Endothelial cell of umbilical vein (primary cell): ENCODE measurements around the gene TENM4. TPM values are rescaled to one million over a fixed set of nuclear protein-coding genes. Genes with fewer than 3 reads are reported as not detected.

Experiments
- BruUV-seq: library from RNA; stranded (reverse); fragments of 400-500 nt; replicated peaks from 2 replicates; lab custom pipeline; 2021; lab: Mats Ljungman, UMichigan
- CTCF ChIA-PET: fragments of 300-600, 350-600 bp; sonication (Branson Sonifier 250); formaldehyde crosslinking; loops from one replicate; lab custom pipeline; 2021; ENCODE audit warnings: antibody characterized with exemption, inconsistent platforms; lab: Charles Lee
- POLR2A ChIA-PET: fragments of 300-600, 350-600 bp; sonication (Branson Sonifier 250); formaldehyde crosslinking; loops from one replicate; lab custom pipeline; 2021; ENCODE audit warnings: antibody characterized with exemption, inconsistent platforms; lab: Charles Lee
- DNase-seq: peaks from one replicate; pipeline ENCODE4 v3.0.0-alpha.2; 2011; ENCODE audit warnings: low read depth, low spot score
- FAIRE-seq: peaks from 2 replicates; lab custom pipeline; 2011; peaks lifted over from hg19 to GRCh38; lab: Jason Lieb, UNC
- H2AFZ ChIP-seq: 2 replicates; pipeline ENCODE4 v1.6.0; 2012; ENCODE audit warnings: low read depth, low read length, control low read depth, inconsistent platforms
- H3K27ac ChIP-seq: 2 replicates; pipeline ENCODE4 v1.5.1; 2011; ENCODE audit warnings: low read depth, mild to moderate bottlenecking, control low read depth, low read length, moderate library complexity; ENCODE audit not compliant: insufficient read depth
- H3K27me3 ChIP-seq, 2 experiments: 2 replicates each; pipeline versions ENCODE4 v1.6.0 to v1.6.1; 2011; ENCODE audit warnings: low read length in 2 of 2, mixed read lengths in 1 of 2; ENCODE audit not compliant: control insufficient read depth in 2 of 2, insufficient read depth in 2 of 2
- H3K36me3 ChIP-seq, 2 experiments: 2 replicates in 1 of 2; 3 replicates in 1 of 2; pipeline ENCODE4 v1.5.1; 2011; ENCODE audit warnings: low read length in 2 of 2, mild to moderate bottlenecking in 1 of 2, moderate library complexity in 1 of 2; ENCODE audit not compliant: control insufficient read depth in 2 of 2, insufficient read depth in 2 of 2; ENCODE audit errors: extremely low read depth in 1 of 2
- H3K4me1 ChIP-seq: 3 replicates; pipeline ENCODE4 v1.5.1; 2011; ENCODE audit warnings: mild to moderate bottlenecking, low read length; ENCODE audit not compliant: control insufficient read depth, insufficient read depth; ENCODE audit errors: extremely low read depth
- H3K4me2 ChIP-seq: 2 replicates; pipeline ENCODE4 v1.6.1; 2011; ENCODE audit warnings: low read length, control low read depth, mixed read lengths; ENCODE audit not compliant: insufficient read depth
- H3K4me3 ChIP-seq, 3 experiments: fragments of 200-600 bp in 1 of 3; sonication (generic), shearing (Covaris generic) in 1 of 3; replicated peaks in 1 of 3; 2 replicates each; pipeline ENCODE4 v1.5.1; 2011 to 2016; ENCODE audit warnings: control low read depth in 3 of 3, low read length in 3 of 3, mild to moderate bottlenecking in 2 of 3, inconsistent platforms in 1 of 3, low read depth in 1 of 3, moderate library complexity in 1 of 3; ENCODE audit not compliant: insufficient read depth in 1 of 3
- H3K79me2 ChIP-seq: 2 replicates; pipeline ENCODE4 v1.6.0; 2012; ENCODE audit warnings: low read length, inconsistent platforms; ENCODE audit not compliant: control insufficient read depth, insufficient read depth
- H3K9ac ChIP-seq: replicated peaks from 2 replicates; pipeline ENCODE3; 2011; ENCODE audit warnings: low read length, control low read depth; ENCODE audit not compliant: insufficient read depth; ENCODE audit errors: extremely low read depth
- H3K9me1 ChIP-seq: replicated peaks from 3 replicates; pipeline ENCODE4 v1.6.0; 2011; ENCODE audit warnings: mild to moderate bottlenecking, low read length; ENCODE audit not compliant: control insufficient read depth, insufficient read depth; ENCODE audit errors: extremely low read depth
- H3K9me3 ChIP-seq: replicated peaks from 2 replicates; pipeline ENCODE4 v1.5.1; 2012; ENCODE audit warnings: low read length, inconsistent platforms; ENCODE audit not compliant: control insufficient read depth, insufficient read depth
- H4K20me1 ChIP-seq: replicated peaks from 2 replicates; pipeline ENCODE3; 2011; ENCODE audit warnings: mild to moderate bottlenecking, low read length; ENCODE audit not compliant: control insufficient read depth, insufficient read depth; ENCODE audit errors: extremely low read depth
- CTCF ChIP-seq, 2 donors: IDR thresholded peaks; 1 replicate in 1 of 2; 2 replicates in 1 of 2; pipeline ENCODE4 v1.5.1; 2011; ENCODE audit warnings: low read length in 2 of 2, mild to moderate bottlenecking in 2 of 2, moderate library complexity in 2 of 2, control low read depth in 1 of 2, inconsistent platforms in 1 of 2, low read depth in 1 of 2; ENCODE audit not compliant: insufficient read depth in 1 of 2; ENCODE audit errors: extremely low read depth in 1 of 2
- EZH2 ChIP-seq: IDR thresholded peaks from 2 replicates; pipeline ENCODE4 v1.6.1; 2012; ENCODE audit warnings: borderline replicate concordance, low read depth, mild to moderate bottlenecking, moderate library complexity, low read length, inconsistent platforms; ENCODE audit not compliant: severe bottlenecking
- FOS ChIP-seq: IDR thresholded peaks from 2 replicates; pipeline ENCODE4 v1.6.1; 2011; ENCODE audit warnings: mild to moderate bottlenecking, low read length, moderate library complexity, borderline replicate concordance; ENCODE audit not compliant: insufficient read depth
- GATA2 ChIP-seq: IDR thresholded peaks from 2 replicates; pipeline ENCODE4 v1.7.0; 2011; ENCODE audit warnings: low read depth, mild to moderate bottlenecking, moderate library complexity, mixed read lengths, low read length; ENCODE audit not compliant: insufficient read length, insufficient read depth
- JUN ChIP-seq: IDR thresholded peaks from 2 replicates; pipeline ENCODE4 v1.6.1; 2011; ENCODE audit warnings: borderline replicate concordance, low read depth; ENCODE audit not compliant: insufficient read length, insufficient read depth
- MYC ChIP-seq: IDR thresholded peaks from one replicate; pipeline ENCODE4 v1.6.1; 2011; ENCODE audit warnings: mild to moderate bottlenecking, low read depth, low read length
- POLR2A ChIP-seq: IDR thresholded peaks from 2 replicates; pipeline ENCODE4 v1.6.1; 2012; ENCODE audit warnings: low read depth, mild to moderate bottlenecking, control low read depth, low read length
- POLR2AphosphoS5 ChIP-seq: IDR thresholded peaks from 2 replicates; pipeline ENCODE4 v1.6.1; 2012; ENCODE audit warnings: low read depth, mild to moderate bottlenecking, control low read depth, low read length, moderate library complexity; ENCODE audit not compliant: insufficient read depth
- dilution Hi-C: fragments of 300-500 bp; cut with MboI; formaldehyde crosslinking; loops from one replicate; pipeline ENCODE4 v1.15.0; 2019; ENCODE audit warnings: low sequenced_read_pairs; ENCODE audit not compliant: extremely low pct_ligation_motif_present
- intact Hi-C: fragments of 100-400 bp; cut with micrococcal nuclease; formaldehyde crosslinking; loops from one replicate; pipeline ENCODE4 v1.10.0; 2022
- polyA plus RNA-seq, 4 experiments: library from polyadenylated mRNA; depleted of rRNA in 3 of 4; stranded (reverse) in 3 of 4; unstranded in 1 of 4; fragments of >200 nt; gene quantifications; 2 replicates each; pipeline versions ENCODE4 v1.2.1 to v1.2.3, GENCODE V29; 2011 to 2012; ENCODE audit warnings: missing spikeins in 1 of 4
- total RNA-seq: library from RNA; stranded (reverse); gene quantifications from 2 replicates; pipeline ENCODE4 v1.2.3, GENCODE V29; 2021
- TF ChIP-seq, protein P1 (sequence below): IDR thresholded peaks from 2 replicates; pipeline ENCODE4 v1.6.1; 2011; ENCODE audit not compliant: insufficient read depth, insufficient read length

Gene TENM4
- total and polyA plus RNA-seq, 2 donors (not counting 3 experiments of a cell fraction or from before 2014, with no cell fraction given), result 0.06 to 0.27 TPM

- dilution Hi-C loops (no loop called here), intact Hi-C loops (no loop called here)
- H3K36me3 ChIP-seq, result no peaks in the 10 kb centered on the region
- no peak for FAIRE-seq
- BruUV-seq, result no TSS peak
- no peaks in the 10 kb centered on the region for H3K4me1 ChIP-seq
- POLR2A ChIA-PET, result no interaction called here
- H3K4me3 ChIP-seq, result no peak overlapping the region
- H3K79me2 ChIP-seq, result no peaks in the 10 kb centered on the region
- no peaks in the 10 kb centered on the region for H3K9me3 ChIP-seq
- no peak overlapping the region for H3K4me2 ChIP-seq
- no peaks in the 10 kb centered on the region for H4K20me1 ChIP-seq
- H2AFZ ChIP-seq, result no peak overlapping the region
- H3K27ac ChIP-seq, result no peak overlapping the region
- no peak overlapping the region for H3K9ac ChIP-seq
- TF ChIP-seq POLR2AphosphoS5 (no peak), JUN (no peak), GATA2 (no peak), POLR2A (no peak), CTCF (IDR thresholded peaks at IDR 0.05; ENCODE audit: extremely low read depth in 1 of 2, insufficient read depth in 1 of 2, low read depth in 1 of 2, low read length in 2 of 2) (no peak), FOS (no peak), EZH2 (no peak), MYC (no peak)
- TF ChIP-seq, protein P1, sequence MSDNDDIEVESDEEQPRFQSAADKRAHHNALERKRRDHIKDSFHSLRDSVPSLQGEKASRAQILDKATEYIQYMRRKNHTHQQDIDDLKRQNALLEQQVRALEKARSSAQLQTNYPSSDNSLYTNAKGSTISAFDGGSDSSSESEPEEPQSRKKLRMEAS, result no peak
- no peaks in the 10 kb centered on the region for H3K9me1 ChIP-seq
- DNase-seq, result no peak
- CTCF ChIA-PET, result no interaction called here
- no peaks in the 10 kb centered on the region for H3K27me3 ChIP-seq
Measured at GRCh38 chr11:79390923-79391322, 49.9 kb downstream of the TENM4 start.
